ENCODE data around the gene TMOD3.

TMOD3 gene

DNA sequence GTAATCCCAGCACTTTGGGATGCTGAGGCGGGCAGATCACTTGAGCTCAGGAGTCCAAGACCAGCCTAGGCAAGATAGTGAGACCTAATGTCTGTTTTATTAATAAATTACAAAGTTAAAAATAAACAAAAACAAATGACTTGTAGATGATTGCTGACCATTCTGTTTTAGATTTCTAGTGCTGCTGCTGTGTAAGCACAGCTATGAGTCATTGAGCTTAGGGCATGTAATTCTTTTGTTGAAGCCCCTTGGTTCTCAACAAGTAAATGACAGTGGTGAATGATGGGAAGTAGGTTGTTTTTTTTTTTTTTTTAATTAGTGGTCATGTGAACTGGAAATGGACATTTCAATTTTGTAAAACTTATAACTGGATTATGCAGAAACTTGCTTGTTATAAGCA, 78.9 kb downstream of the TMOD3 start:
- DNase-seq (ENCODE audit: low spot score): no peak

GRCh38 chr15:51909584-51909983, 80.1 kb downstream of the TMOD3 start:
- DNase-seq (ENCODE audit: low spot score): no peak

DNA sequence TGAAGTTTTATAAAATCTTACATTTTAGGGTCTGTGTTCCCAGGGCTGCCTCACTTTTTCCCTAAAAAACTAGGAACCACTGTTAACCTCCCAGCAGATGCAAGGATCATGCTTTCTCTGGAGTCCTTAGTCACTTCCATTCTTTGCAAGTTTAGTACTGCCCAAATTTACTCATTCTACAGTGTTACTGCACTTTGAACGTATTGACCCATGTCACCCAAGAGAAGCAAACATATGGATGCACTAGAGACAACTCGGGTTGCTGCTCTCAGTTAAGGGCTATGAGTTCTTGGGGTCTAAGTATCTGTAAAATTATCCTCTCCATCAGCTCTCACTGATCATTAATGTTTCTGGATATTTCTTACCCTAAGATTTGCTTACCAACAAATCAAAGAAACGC, 83.1 kb downstream of the TMOD3 start:
- DNase-seq (ENCODE audit: low spot score): peak; percentile 27

DNA sequence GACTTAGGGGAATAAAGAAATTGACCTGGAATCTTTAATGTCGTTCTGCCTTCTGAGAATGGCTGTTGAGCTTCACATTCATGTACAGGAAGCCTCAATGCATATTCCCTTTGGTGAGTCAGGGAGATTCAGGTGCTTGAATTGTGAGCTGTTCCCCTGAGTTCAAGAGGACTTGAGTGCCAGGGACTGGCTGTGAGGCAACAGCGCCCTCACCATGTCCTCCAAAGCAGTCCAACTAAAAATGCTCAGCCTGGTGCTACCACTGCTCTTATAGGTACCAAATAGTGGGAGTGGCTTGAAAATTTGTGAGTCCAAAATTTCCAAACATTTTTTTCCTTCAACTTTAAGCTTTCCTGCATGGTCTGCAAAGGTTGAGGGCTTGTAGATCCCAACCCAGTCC, 88.0 kb downstream of the TMOD3 start:
- DNase-seq (ENCODE audit: low spot score): peak; percentile 26

GRCh38 chr15:51924156-51925068, 95.0 kb downstream of the TMOD3 start:
- no peak for DNase-seq (ENCODE audit: low spot score)

- no peak for DNase-seq (ENCODE audit: low spot score)
These were observed 97.4 kb downstream of the TMOD3 start for GRCh38 chr15:51926809-51927208.

DNA sequence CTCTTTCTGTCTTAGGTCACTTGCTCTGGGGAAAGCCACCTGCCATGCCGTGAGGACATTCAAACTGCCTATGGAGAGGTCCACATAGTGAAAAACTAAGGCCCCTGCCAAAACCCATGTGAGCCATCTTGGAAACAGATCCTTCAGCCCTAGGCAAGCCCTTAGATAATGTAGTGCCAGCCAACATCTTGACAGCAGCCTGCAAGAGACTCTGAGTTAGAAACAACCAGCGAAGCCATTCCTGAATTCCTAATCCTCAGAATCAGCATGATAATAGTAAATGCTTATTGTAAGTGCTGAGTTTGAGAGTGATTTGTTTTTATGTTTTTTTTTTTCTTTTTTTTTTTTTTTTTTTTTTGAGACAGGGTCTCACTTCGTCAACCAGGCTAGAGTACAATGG, 101.6 kb downstream of the TMOD3 start:
- DNase-seq (ENCODE audit: low spot score): no peak

GRCh38 chr15:51931638-51932037, 102.2 kb downstream of the TMOD3 start:
- no peak for DNase-seq (ENCODE audit: low spot score)

DNA sequence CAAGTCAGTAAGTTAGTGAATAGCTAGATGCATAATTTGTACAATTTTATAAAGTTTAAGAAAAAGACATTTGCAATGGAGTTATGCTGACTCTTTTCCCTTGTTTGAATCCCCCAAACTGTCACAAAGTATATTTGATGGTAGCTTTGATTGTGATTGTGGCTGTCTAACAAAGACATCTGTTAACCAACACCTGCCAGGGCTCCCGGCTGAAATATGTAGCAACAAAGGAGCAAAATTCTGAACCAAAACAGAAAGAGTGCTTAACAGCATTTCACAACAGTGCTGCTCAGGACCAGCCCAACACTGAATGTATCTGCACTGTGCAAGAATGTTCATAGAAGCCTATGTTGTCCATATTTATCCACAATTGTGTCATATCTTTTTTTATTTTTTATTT, 102.7 kb downstream of the TMOD3 start:
- no peak for DNase-seq (ENCODE audit: low spot score)

DNA sequence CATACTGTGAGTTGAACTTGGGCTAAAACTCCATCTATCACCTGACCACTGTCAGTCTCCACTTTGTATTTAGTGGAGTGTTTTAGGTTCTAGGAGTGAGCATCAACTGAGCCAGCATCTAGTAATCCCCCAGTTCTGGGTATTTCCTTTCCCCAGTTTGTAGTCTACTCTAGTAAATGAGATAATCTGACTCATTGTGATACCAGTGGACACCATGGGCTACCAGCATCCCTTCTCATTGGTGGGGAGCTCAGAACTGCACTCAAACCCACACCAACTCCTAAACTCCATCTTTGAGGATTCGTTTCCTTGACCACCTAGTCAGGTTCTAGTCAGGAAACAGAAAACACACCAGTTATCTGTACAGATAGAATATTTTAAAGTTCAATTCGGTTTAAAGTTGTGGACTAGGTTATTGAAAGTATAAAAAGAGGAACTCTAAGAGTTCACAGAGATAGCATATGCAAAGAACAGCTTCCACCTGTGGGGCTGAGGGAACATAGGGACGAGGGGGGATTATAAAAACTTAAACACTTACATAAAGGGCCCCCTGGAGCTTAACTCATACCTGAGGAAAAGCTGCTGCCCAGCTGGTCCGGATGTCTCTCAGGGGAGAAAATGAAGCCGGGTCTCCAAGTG, 106.1 kb downstream of the TMOD3 start:
- no peak for DNase-seq (ENCODE audit: low spot score)

DNA sequence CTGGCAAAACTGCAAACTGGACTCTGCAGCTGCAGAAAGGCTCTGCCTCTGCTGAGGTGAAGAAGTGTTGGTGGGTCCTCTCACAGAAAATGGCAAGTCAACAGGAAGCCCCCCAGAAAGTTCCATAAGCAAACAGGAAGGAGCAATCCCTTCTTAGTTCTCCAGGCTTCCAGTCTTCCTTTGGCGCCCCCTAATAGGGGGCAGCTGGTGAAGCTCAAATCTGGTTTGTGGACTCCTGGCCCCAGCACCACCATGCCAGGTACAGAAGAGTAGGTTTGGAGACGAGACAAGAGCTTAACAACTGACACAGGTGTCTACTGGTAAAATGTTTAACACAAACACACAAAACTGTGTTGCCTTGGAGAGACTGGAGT, 106.6 kb downstream of the TMOD3 start:
- DNase-seq (ENCODE audit: low spot score): no peak

- DNase-seq (ENCODE audit: low spot score): no peak
These were observed 108.8 kb downstream of the TMOD3 start for GRCh38 chr15:51938286-51938685.

GRCh38 chr15:51939216-51939615, 109.8 kb downstream of the TMOD3 start:
- no peak for DNase-seq (ENCODE audit: low spot score)

- DNase-seq (ENCODE audit: low spot score): no peak
These were observed 117.7 kb downstream of the TMOD3 start for GRCh38 chr15:51947124-51947523.

DNA sequence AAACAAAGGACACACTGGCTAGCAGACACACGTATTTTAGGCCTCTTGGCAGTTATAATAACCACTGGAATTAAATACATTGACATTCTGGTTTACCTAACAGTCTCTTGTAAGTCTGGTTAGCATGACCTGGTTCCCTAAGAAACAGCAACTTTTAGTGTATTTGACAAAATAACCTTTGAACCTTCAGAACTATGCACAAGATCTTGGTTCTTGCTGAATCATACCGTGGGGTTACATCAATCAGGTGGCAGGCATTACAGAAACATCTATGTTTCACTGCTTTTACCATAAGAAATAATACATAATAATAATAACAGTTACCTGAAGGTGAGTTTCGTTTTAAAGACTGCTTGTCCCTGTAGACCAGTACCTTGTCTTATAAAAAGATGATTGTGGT, 123.4 kb downstream of the TMOD3 start:
- DNase-seq (ENCODE audit: low spot score): no peak

DNA sequence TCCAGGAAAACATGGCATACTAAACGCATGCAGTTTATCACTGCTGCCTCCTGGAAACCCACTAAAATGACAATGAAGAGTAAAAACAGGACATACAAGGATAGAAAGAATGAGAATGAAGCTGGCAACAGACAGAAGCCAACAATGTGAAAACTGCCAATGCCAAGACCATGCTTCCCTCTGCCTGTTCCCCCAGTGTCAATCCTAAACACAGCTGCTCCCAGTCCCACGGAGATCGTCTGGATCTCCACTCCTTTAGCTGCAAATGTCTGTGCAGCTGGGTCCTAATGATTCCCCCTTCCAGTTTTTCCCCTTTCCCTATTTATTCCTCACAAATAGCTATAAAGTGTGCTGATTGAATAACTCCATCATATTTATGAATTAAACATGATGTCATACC, 126.1 kb downstream of the TMOD3 start:
- no peak for DNase-seq (ENCODE audit: low spot score)
